Adrenal gland (tissue), 5 donors: ENCODE data around the gene SORCS3.

Experiments
- POLR2A ChIP-seq, 2 donors: fragments of 450-650 bp; IDR thresholded peaks; one replicate each; pipeline ENCODE4 v1.6.1; 2017; ENCODE audit warnings: antibody characterized with exemption in 2 of 2, mild to moderate bottlenecking in 2 of 2, moderate library complexity in 1 of 2
- TF ChIP-seq, protein P1 (sequence below), 6 experiments: fragments of 450-650 bp in 4 of 6; fragments of 200-600 bp in 2 of 6; sonication (generic) in 1 of 6; IDR thresholded peaks; 1 replicate in 5 of 6; 2 replicates in 1 of 6; pipeline versions ENCODE4 v1.5.1 to v1.8.0; 2016 to 2021; ENCODE audit warnings: antibody characterized with exemption in 6 of 6, mild to moderate bottlenecking in 2 of 6, moderate library complexity in 1 of 6
- donor health status: DM: no; HTN: no; CAD: no.

- TF ChIP-seq, protein P1, sequence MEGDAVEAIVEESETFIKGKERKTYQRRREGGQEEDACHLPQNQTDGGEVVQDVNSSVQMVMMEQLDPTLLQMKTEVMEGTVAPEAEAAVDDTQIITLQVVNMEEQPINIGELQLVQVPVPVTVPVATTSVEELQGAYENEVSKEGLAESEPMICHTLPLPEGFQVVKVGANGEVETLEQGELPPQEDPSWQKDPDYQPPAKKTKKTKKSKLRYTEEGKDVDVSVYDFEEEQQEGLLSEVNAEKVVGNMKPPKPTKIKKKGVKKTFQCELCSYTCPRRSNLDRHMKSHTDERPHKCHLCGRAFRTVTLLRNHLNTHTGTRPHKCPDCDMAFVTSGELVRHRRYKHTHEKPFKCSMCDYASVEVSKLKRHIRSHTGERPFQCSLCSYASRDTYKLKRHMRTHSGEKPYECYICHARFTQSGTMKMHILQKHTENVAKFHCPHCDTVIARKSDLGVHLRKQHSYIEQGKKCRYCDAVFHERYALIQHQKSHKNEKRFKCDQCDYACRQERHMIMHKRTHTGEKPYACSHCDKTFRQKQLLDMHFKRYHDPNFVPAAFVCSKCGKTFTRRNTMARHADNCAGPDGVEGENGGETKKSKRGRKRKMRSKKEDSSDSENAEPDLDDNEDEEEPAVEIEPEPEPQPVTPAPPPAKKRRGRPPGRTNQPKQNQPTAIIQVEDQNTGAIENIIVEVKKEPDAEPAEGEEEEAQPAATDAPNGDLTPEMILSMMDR (IDR thresholded peaks at IDR 0.05): no peak
- no peak for TF ChIP-seq POLR2A (IDR thresholded peaks at IDR 0.05)
Observed at GRCh38 chr10:104923501-104923900, 282.4 kb downstream of the SORCS3 start.
